LNCAP (cell line): ENCODE results near the gene TBC1D24.

Source experiments
- CTCF ChIP-seq: fragments of 450-650 bp; IDR thresholded peaks from 2 replicates; pipeline ENCODE4 v1.5.1; 2017; ENCODE audit warnings: mild to moderate bottlenecking

TBC1D24 gene

DNA sequence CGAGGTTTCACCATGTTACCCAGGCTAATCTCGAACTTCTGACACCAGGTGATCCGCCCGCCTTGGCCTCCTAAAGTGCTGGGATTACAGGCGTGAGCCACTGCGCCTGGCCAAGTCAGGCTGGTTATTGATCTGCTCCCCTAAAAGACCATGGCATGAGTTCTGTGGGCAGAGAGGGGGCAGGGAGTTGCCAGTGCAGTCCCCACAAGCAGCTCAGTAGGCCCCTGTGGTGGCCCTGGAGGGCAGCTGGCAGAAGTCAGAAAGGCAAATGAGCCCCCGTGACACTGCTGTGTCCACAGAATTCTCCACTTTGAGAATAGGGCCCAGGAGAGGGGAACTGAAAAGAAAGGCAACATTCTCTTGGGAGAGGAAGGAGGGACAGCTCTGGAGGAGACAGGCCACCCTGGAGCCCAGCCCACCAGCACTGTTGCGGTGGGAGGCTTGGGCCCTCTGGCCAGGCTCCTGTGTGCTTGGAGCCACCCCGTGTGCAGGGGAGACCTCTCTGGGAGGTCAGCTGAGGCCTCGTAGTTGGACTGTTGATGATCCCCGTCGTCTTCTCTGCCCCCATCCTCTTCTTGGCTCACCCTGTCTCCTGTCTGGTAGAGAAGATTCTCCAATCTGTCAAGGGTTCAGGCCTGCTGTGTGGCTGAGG, 43.2 kb downstream of the TBC1D24 start:
- TF ChIP-seq CTCF: no peak

DNA sequence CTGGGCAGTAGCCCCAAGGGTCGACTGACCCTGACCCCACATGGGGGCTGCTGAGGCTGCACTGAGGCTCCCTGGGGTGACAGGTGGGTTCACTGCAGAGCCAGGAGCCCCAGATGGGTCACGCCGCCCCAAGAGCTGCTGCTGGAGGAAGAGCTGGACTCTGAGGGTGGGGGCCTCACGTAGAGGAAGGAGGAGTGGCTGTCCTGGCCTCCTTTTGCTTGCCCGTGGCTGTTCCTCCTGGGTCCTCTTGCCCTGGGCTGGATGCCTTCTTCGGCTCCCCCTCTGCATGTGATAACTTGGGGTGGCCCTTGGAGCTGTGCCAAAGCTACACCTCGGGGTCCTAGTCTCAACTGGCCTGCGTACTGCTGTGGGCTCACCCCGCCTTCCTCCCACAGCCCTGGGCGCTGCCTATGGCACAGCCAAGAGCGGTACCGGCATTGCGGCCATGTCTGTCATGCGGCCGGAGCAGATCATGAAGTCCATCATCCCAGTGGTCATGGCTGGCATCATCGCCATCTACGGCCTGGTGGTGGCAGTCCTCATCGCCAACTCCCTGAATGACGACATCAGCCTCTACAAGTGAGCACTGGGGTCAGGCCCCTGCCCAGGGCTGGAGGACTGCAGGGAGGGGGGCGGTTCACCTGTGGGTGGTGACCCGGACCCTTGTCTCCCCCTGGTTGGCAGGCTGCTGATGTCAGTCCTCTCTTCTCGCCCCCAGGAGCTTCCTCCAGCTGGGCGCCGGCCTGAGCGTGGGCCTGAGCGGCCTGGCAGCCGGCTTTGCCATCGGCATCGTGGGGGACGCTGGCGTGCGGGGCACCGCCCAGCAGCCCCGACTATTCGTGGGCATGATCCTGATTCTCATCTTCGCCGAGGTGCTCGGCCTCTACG, 44.1 kb downstream of the TBC1D24 start:
- no peak for TF ChIP-seq CTCF

DNA sequence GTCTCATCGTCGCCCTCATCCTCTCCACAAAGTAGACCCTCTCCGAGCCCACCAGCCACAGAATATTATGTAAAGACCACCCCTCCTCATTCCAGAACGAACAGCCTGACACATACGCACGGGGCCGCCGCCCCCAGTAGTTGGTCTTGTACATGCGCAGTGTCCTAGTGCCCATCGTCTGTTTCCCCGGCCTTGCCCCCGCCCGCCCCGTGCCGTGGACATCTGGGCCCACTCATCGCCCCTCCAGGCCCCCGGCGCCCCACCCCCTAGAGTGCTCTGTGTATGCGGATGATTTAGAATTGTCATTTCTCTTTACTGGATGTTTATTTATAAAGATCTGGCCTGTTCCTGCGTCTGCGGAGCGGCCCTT, 44.8 kb downstream of the TBC1D24 start:
- TF ChIP-seq CTCF: no peak

GRCh38 chr16:2520097-2520783, 45.3 kb downstream of the TBC1D24 start, which contains the start of gene AMDHD2:
Gene AMDHD2 (plus strand): TSS chr16:2520371. CDS start chr16:2520459, 88 bp downstream.
- TF ChIP-seq CTCF: no peak

DNA sequence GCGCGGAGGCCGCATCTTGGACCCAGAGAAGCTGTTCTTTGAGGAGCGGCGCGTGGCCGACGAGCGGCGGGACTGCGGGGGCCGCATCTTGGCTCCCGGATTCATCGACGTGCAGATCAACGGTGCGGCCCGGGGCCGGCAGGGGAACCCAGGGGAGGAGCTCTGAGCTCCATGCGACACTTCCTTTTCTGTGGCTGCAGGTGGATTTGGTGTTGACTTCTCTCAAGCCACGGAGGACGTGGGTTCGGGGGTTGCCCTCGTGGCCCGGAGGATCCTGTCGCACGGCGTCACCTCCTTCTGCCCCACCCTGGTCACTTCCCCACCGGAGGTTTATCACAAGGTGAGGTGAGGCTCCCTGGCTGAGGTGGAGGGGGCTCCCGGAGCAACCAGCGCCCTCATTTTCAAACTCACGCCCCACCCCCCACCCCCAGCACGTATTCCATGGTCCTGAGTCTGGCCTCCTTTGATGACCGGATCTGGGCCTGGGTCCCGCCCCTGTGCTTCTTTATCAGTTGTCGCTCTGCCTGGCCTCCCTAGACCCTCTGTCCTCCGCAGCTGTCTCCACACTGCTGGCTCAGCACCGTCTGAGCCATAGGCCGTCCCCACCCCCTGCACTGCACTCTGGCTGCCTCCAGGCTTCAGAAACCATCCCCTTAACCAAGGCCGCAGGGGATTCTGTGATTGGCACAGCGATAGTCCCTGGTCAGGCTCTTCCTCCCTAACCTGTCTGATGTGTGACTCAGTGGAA, 46.0 kb downstream of the TBC1D24 start:
- TF ChIP-seq CTCF: no peak

DNA sequence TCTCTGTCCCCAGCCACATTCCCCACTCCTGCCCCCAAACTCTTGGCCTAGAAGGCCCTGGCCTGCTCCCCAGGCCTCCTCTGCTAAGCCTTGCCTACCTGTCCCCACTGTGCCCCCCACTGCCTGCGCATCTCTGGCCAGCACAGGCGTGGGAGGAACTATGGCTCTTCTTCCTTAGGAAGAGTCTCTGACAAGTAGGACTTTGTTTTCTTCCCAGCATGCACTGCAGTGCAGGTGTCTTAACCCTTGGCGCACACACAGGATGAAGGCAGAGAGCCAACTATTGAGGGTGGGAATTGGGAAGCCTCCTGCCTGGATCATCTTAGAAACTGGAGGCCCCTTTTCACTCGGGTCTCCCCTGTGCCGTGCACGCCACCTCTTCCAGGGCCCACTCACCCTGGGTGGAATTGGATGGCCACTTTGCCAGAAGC, 48.9 kb downstream of the TBC1D24 start:
- TF ChIP-seq CTCF: no peak
